ENCODE data around the gene CIBAR2.

The CIBAR2 gene

GRCh38 chr16:85144026-85144915, 32.0 kb upstream of the CIBAR2 start:
- H3K27ac ChIP-seq (ENCODE audit: low read length), result no peak overlapping the region
- no peaks in the 10 kb centered on the region for H3K36me3 ChIP-seq (ENCODE audit: control insufficient read depth, insufficient read depth, low read length)
- H3K9me3 ChIP-seq (ENCODE audit: control insufficient read depth, insufficient read depth, low read length), result no peaks in the 10 kb centered on the region
- no CpG with 5 or more reads among the region's 26 CpGs for whole genome bisulfite sequencing (ENCODE audit: insufficient coverage, insufficient read length)
- no peak overlapping the region for H3K4me3 ChIP-seq (ENCODE audit: low read length)
- no peaks in the 10 kb centered on the region for H3K4me1 ChIP-seq (ENCODE audit: control insufficient read depth, insufficient read depth, low read length)
- no peaks in the 10 kb centered on the region for H3K27me3 ChIP-seq (ENCODE audit: control insufficient read depth, insufficient read depth, low read length)
- no peak for DNase-seq (ENCODE audit: low read depth, low spot score)

- Histone ChIP-seq H3K27me3 (ENCODE audit: control insufficient read depth, insufficient read depth, low read length) (no peaks in the 10 kb centered on the region), H3K36me3 (ENCODE audit: control insufficient read depth, insufficient read depth, low read length) (no peaks in the 10 kb centered on the region), H3K9me3 (ENCODE audit: control insufficient read depth, insufficient read depth, low read length) (no peaks in the 10 kb centered on the region), H3K4me1 (ENCODE audit: control insufficient read depth, insufficient read depth, low read length) (no peaks in the 10 kb centered on the region), H3K27ac (ENCODE audit: low read length) (no peak overlapping the region), H3K4me3 (ENCODE audit: low read length) (no peak overlapping the region)
- WGBS (ENCODE audit: insufficient coverage, insufficient read length), result no CpG with 5 or more reads among the region's 19 CpGs
- DNase-seq (ENCODE audit: low read depth, low spot score), result no peak
Measured at GRCh38 chr16:85142771-85143211, 30.5 kb upstream of the CIBAR2 start.

- Histone ChIP-seq H3K4me1 (ENCODE audit: control insufficient read depth, insufficient read depth, low read length) (0 out of 2 replicates have a peak, but pooled peaks cover 1% of the 10 kb centered on the region), H3K9me3 (ENCODE audit: control insufficient read depth, insufficient read depth, low read length) (no peaks in the 10 kb centered on the region), H3K27me3 (ENCODE audit: control insufficient read depth, insufficient read depth, low read length) (no peaks in the 10 kb centered on the region), H3K27ac (ENCODE audit: low read length) (no peak overlapping the region), H3K4me3 (ENCODE audit: low read length) (no peak overlapping the region), H3K36me3 (ENCODE audit: control insufficient read depth, insufficient read depth, low read length) (no peaks in the 10 kb centered on the region)
- no peak for DNase-seq (ENCODE audit: low read depth, low spot score)
- WGBS (ENCODE audit: insufficient coverage, insufficient read length), result no CpG with 5 or more reads among the region's 7 CpGs
Measured at GRCh38 chr16:85142129-85142513, 29.8 kb upstream of the CIBAR2 start.

GRCh38 chr16:85141491-85142128, 29.3 kb upstream of the CIBAR2 start:
- no peaks in the 10 kb centered on the region for H3K9me3 ChIP-seq (ENCODE audit: control insufficient read depth, insufficient read depth, low read length)
- H3K4me1 ChIP-seq (ENCODE audit: control insufficient read depth, insufficient read depth, low read length), result 0 out of 2 replicates have a peak, but pooled peaks cover 1% of the 10 kb centered on the region
- H3K27me3 ChIP-seq (ENCODE audit: control insufficient read depth, insufficient read depth, low read length), result no peaks in the 10 kb centered on the region
- H3K36me3 ChIP-seq (ENCODE audit: control insufficient read depth, insufficient read depth, low read length), result no peaks in the 10 kb centered on the region
- no peak for DNase-seq (ENCODE audit: low read depth, low spot score)
- no peak overlapping the region for H3K4me3 ChIP-seq (ENCODE audit: low read length)
- no CpG with 5 or more reads among the region's 17 CpGs for WGBS (ENCODE audit: insufficient coverage, insufficient read length)
- H3K27ac ChIP-seq (ENCODE audit: low read length), result no peak overlapping the region

- Histone ChIP-seq H3K36me3 (ENCODE audit: control insufficient read depth, insufficient read depth, low read length) (no peaks in the 10 kb centered on the region), H3K9me3 (ENCODE audit: control insufficient read depth, insufficient read depth, low read length) (no peaks in the 10 kb centered on the region), H3K4me1 (ENCODE audit: control insufficient read depth, insufficient read depth, low read length) (0 out of 2 replicates have a peak, but pooled peaks cover 1% of the 10 kb centered on the region), H3K27me3 (ENCODE audit: control insufficient read depth, insufficient read depth, low read length) (no peaks in the 10 kb centered on the region), H3K4me3 (ENCODE audit: low read length) (no peak overlapping the region), H3K27ac (ENCODE audit: low read length) (no peak overlapping the region)
- no CpG with 5 or more reads among the region's 12 CpGs for WGBS (ENCODE audit: insufficient coverage, insufficient read length)
- no peak for DNase-seq (ENCODE audit: low read depth, low spot score)
Measured at GRCh38 chr16:85140455-85141012, 28.3 kb upstream of the CIBAR2 start.

- no peaks in the 10 kb centered on the region for H3K36me3 ChIP-seq (ENCODE audit: control insufficient read depth, insufficient read depth, low read length)
- no peak for DNase-seq (ENCODE audit: low read depth, low spot score)
- 0 out of 2 replicates have a peak, but pooled peaks cover 1% of the 10 kb centered on the region for H3K4me1 ChIP-seq (ENCODE audit: control insufficient read depth, insufficient read depth, low read length)
- no peak overlapping the region for H3K4me3 ChIP-seq (ENCODE audit: low read length)
- no peaks in the 10 kb centered on the region for H3K27me3 ChIP-seq (ENCODE audit: control insufficient read depth, insufficient read depth, low read length)
- no peak overlapping the region for H3K27ac ChIP-seq (ENCODE audit: low read length)
- H3K9me3 ChIP-seq (ENCODE audit: control insufficient read depth, insufficient read depth, low read length), result no peaks in the 10 kb centered on the region
- WGBS (ENCODE audit: insufficient coverage, insufficient read length), result no CpG with 5 or more reads among the region's 9 CpGs
Measured at GRCh38 chr16:85139881-85140339, 27.6 kb upstream of the CIBAR2 start.

- Histone ChIP-seq H3K36me3 (ENCODE audit: control insufficient read depth, insufficient read depth, low read length) (no peaks in the 10 kb centered on the region), H3K9me3 (ENCODE audit: control insufficient read depth, insufficient read depth, low read length) (no peaks in the 10 kb centered on the region), H3K4me3 (ENCODE audit: low read length) (no peak overlapping the region), H3K4me1 (ENCODE audit: control insufficient read depth, insufficient read depth, low read length) (0 out of 2 replicates have a peak, but pooled peaks cover 1% of the 10 kb centered on the region), H3K27me3 (ENCODE audit: control insufficient read depth, insufficient read depth, low read length) (no peaks in the 10 kb centered on the region), H3K27ac (ENCODE audit: low read length) (no peak overlapping the region)
- no peak for DNase-seq (ENCODE audit: low read depth, low spot score)
- WGBS (ENCODE audit: insufficient coverage, insufficient read length), result no CpG with 5 or more reads among the region's 16 CpGs
Measured at GRCh38 chr16:85138825-85139627, 26.8 kb upstream of the CIBAR2 start.

GRCh38 chr16:85138073-85138824, 26.0 kb upstream of the CIBAR2 start:
- H3K36me3 ChIP-seq (ENCODE audit: control insufficient read depth, insufficient read depth, low read length), result no peaks in the 10 kb centered on the region
- H3K27me3 ChIP-seq (ENCODE audit: control insufficient read depth, insufficient read depth, low read length), result no peaks in the 10 kb centered on the region
- H3K27ac ChIP-seq (ENCODE audit: low read length), result no peak overlapping the region
- 0 out of 2 replicates have a peak, but pooled peaks cover 1% of the 10 kb centered on the region for H3K4me1 ChIP-seq (ENCODE audit: control insufficient read depth, insufficient read depth, low read length)
- no peak overlapping the region for H3K4me3 ChIP-seq (ENCODE audit: low read length)
- DNase-seq (ENCODE audit: low read depth, low spot score), result no peak
- H3K9me3 ChIP-seq (ENCODE audit: control insufficient read depth, insufficient read depth, low read length), result no peaks in the 10 kb centered on the region
- WGBS (ENCODE audit: insufficient coverage, insufficient read length), result no CpG with 5 or more reads among the region's 12 CpGs

GRCh38 chr16:85137323-85138072, 25.2 kb upstream of the CIBAR2 start:
- Histone ChIP-seq H3K27me3 (ENCODE audit: control insufficient read depth, insufficient read depth, low read length) (no peaks in the 10 kb centered on the region), H3K4me3 (ENCODE audit: low read length) (no peak overlapping the region), H3K9me3 (ENCODE audit: control insufficient read depth, insufficient read depth, low read length) (no peaks in the 10 kb centered on the region), H3K36me3 (ENCODE audit: control insufficient read depth, insufficient read depth, low read length) (no peaks in the 10 kb centered on the region), H3K4me1 (ENCODE audit: control insufficient read depth, insufficient read depth, low read length) (0 out of 2 replicates have a peak, but pooled peaks cover 1% of the 10 kb centered on the region), H3K27ac (ENCODE audit: low read length) (no peak overlapping the region)
- DNase-seq (ENCODE audit: low read depth, low spot score), result no peak
- WGBS (ENCODE audit: insufficient coverage, insufficient read length), result no CpG with 5 or more reads among the region's 29 CpGs

Data from iPS DF 6.9 (cell line).